ENCODE data around the gene CABCOCO1. TPM values are rescaled to one million over a fixed set of nuclear protein-coding genes. Genes with fewer than 3 reads are reported as not detected.
A peak's percentile ranks its signal among the peaks of the same experiment; 100 is the strongest.

CABCOCO1 gene
- polyA plus RNA-seq, 1 experiment = 2.4 TPM

DNA sequence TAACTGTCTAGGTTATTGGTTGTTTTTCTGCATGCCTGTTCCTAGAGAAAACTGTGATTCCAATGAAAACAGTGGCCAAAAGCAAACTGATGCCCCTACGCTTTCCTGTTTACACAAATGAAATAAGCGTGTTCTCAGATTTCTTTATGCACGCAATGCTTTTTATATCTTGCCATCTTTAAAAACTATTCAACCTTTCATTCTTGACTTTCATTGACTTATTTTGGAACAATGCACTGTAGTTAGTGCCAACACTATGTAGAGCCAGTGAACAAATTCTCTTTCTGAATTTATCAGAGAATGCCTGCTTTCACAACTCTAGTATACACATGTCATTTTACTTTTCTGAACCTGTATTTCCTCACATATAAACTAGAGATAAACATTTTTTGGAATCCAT is 86.6 kb downstream of the CABCOCO1 start:
- CTCF ChIA-PET = interaction anchor here (0.6 to 0.7 kb wide), 2 partner anchors 82 to 1280 kb away, joined by 3 read pairs; no protein-coding TSS in a partner anchor
- no peaks in the 10 kb centered on the region for H3K36me3 ChIP-seq (ENCODE audit: control insufficient read depth, insufficient read depth, low read length)
- TF ChIP-seq, protein P1, sequence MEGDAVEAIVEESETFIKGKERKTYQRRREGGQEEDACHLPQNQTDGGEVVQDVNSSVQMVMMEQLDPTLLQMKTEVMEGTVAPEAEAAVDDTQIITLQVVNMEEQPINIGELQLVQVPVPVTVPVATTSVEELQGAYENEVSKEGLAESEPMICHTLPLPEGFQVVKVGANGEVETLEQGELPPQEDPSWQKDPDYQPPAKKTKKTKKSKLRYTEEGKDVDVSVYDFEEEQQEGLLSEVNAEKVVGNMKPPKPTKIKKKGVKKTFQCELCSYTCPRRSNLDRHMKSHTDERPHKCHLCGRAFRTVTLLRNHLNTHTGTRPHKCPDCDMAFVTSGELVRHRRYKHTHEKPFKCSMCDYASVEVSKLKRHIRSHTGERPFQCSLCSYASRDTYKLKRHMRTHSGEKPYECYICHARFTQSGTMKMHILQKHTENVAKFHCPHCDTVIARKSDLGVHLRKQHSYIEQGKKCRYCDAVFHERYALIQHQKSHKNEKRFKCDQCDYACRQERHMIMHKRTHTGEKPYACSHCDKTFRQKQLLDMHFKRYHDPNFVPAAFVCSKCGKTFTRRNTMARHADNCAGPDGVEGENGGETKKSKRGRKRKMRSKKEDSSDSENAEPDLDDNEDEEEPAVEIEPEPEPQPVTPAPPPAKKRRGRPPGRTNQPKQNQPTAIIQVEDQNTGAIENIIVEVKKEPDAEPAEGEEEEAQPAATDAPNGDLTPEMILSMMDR (IDR thresholded peaks at IDR 0.05; ENCODE audit: insufficient read depth, low read depth, low read length) = no peak
- no peak overlapping the region for H3K4me3 ChIP-seq (ENCODE audit: low read depth, low read length)
- POLR2A ChIA-PET = interaction anchor here (0.6 kb wide), 1 partner anchor 85 kb away, joined by 3 read pairs; no protein-coding TSS in a partner anchor
- DNase-seq (ENCODE audit: low read depth) = no peak
- H3K27me3 ChIP-seq (ENCODE audit: control insufficient read depth, insufficient read depth, low read length) = no peaks in the 10 kb centered on the region

DNA sequence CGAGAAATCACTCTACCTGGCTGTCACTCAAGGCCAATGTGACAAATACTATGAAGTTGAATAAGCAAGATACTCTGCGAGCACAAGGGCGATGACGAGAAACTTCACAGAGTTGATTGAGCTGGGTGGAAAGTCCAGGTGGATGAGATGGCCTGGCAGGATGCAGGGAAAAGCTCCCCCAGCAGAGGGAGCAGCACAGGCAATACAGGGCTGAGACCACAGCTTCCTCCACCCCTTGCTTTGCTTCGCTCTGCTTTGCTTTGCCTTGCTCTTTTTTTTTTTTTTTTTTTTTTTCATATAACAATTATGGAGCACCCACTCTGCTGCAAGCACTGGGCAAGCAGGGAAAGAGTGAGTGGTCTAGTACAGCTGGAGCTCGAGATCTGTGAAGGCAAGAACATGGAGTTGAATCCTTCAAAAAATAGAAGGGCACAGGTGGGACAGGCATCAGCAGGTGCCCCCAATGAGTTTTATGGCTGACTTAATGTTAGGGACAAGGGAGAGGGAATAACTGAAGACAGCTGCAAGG is 88.3 kb downstream of the CABCOCO1 start:
- no peak for DNase-seq (ENCODE audit: low read depth)
- POLR2A ChIA-PET = interaction anchor here (0.6 kb wide), 2 partner anchors 78 to 923 kb away, joined by 4 to 6 read pairs; no protein-coding TSS in a partner anchor
- H3K27me3 ChIP-seq (ENCODE audit: control insufficient read depth, insufficient read depth, low read length) = no peaks in the 10 kb centered on the region
- no peak overlapping the region for H3K4me3 ChIP-seq (ENCODE audit: low read depth, low read length)
- no peaks in the 10 kb centered on the region for H3K36me3 ChIP-seq (ENCODE audit: control insufficient read depth, insufficient read depth, low read length)
- TF ChIP-seq, protein P1 (IDR thresholded peaks at IDR 0.05; ENCODE audit: insufficient read depth, low read depth, low read length) = peak; percentile 71
- CTCF ChIA-PET = interaction anchor here (0.6 to 3.7 kb wide), 21 partner anchors 9 to 598 kb away, joined by 3 to 28 read pairs (median 4); partner anchors contain the start of gene ARID5B

DNA sequence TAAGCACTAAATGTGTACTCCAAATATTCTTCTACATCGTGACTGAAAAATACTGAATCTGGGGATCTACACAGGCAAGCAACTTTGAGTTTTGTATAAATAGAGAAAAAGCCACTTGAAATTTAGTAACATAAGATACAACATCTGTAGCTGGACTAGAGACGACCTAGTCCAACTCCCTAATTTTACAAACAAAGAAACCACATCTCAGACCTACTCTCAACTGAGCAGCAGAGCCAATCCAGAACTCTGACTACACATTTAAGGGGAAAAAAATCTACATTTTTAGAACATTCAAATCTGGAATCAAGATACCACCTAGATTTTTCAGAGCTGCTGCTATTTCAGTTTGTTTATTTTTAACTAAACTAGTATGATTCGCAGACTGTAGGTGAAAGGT is 88.9 kb downstream of the CABCOCO1 start:
- no peaks in the 10 kb centered on the region for H3K27me3 ChIP-seq (ENCODE audit: control insufficient read depth, insufficient read depth, low read length)
- DNase-seq (ENCODE audit: low read depth) = no peak
- CTCF ChIA-PET = interaction anchor here (0.6 to 3.7 kb wide), 13 partner anchors 8 to 599 kb away, joined by 3 to 28 read pairs (median 4); no protein-coding TSS in a partner anchor
- TF ChIP-seq, protein P1 (IDR thresholded peaks at IDR 0.05; ENCODE audit: insufficient read depth, low read depth, low read length) = no peak
- POLR2A ChIA-PET = no interaction called here
- H3K4me3 ChIP-seq (ENCODE audit: low read depth, low read length) = no peak overlapping the region
- H3K36me3 ChIP-seq (ENCODE audit: control insufficient read depth, insufficient read depth, low read length) = no peaks in the 10 kb centered on the region

DNA sequence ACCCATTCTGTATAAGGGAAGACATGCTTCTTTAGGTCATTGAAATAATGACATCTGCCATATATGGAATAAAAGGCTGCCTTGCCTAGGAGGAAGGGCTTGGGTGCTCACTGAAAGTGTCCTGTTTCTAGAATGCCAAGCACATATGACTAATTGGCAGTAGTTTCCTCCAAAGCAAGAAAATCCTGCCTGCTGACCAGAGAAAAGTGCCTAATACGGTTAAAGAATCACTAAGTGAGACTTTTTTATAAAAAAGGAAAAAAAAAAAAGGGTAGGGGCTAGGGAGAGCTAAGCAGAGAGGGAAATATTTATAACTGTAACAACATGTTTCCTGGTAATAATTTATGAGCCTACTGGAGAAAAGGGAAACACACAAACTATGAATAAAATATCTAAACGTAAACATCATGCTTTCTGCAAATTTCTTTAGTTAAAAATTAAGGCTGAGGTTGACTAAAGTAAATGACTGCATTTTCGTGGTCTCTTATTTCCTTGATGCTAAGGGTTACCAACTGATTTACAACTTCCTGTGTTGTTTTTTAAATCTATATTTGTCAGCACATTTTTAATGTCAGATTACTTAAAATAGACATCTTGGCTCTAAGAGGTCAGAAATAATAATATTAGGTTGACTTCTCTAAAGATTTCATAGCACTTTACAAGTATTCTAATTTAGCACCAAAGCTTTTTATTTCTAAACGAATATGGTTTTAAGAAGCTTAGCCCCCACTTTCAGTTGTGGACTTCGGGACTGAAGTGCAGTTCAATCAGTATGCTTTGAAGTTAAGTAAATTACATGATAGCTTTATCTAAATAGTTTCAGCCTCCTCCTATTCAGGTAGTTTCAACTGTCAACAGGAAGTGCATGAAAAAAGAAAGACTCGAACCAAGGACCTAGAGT is 89.6 kb downstream of the CABCOCO1 start:
- H3K27me3 ChIP-seq (ENCODE audit: control insufficient read depth, insufficient read depth, low read length) = no peaks in the 10 kb centered on the region
- CTCF ChIA-PET = interaction anchor here (0.6 to 3.7 kb wide), 9 partner anchors 12 to 599 kb away, joined by 3 to 28 read pairs (median 6); no protein-coding TSS in a partner anchor
- H3K4me3 ChIP-seq (ENCODE audit: low read depth, low read length) = no peak overlapping the region
- TF ChIP-seq, protein P1 (IDR thresholded peaks at IDR 0.05; ENCODE audit: insufficient read depth, low read depth, low read length) = no peak
- POLR2A ChIA-PET = no interaction called here
- H3K36me3 ChIP-seq (ENCODE audit: control insufficient read depth, insufficient read depth, low read length) = no peaks in the 10 kb centered on the region
- DNase-seq (ENCODE audit: low read depth) = no peak

DNA sequence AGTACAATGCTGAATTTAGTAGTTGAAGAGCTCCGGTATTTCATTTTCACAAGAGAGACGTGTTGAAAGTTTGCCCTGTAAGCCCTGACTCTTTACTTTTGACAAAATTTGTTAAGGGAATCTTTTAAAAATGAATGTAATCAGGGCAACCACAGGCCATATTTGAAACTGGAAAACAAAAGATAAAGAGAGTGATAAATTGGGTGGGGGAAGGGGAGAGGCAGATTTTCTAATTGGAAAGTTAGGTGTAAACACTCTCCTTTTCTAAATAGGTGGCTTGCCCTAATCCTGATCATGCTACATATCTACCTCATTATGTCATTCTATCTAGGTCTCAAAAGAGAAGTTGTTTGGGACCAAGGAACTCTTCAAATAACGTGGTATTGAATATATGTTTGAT is 90.7 kb downstream of the CABCOCO1 start:
- CTCF ChIA-PET = interaction anchor here (1.4 to 3.7 kb wide), 2 partner anchors 13 to 153 kb away, joined by 4 to 28 read pairs; no protein-coding TSS in a partner anchor
- Histone ChIP-seq H3K27me3 (ENCODE audit: control insufficient read depth, insufficient read depth, low read length) (no peaks in the 10 kb centered on the region), H3K36me3 (ENCODE audit: control insufficient read depth, insufficient read depth, low read length) (no peaks in the 10 kb centered on the region), H3K4me3 (ENCODE audit: low read depth, low read length) (no peak overlapping the region)
- TF ChIP-seq, protein P1 (IDR thresholded peaks at IDR 0.05; ENCODE audit: insufficient read depth, low read depth, low read length) = no peak
- POLR2A ChIA-PET = no interaction called here
- no peak for DNase-seq (ENCODE audit: low read depth)
